Ovary (tissue), 9 donors: ENCODE data around the gene ATP8A1. TPM values are rescaled to one million over a fixed set of nuclear protein-coding genes. Genes with fewer than 3 reads are reported as not detected.

Source experiments
- DNase-seq, 5 donors: peaks; one replicate each; pipeline ENCODE4 v3.0.0-alpha.2; 2019 to 2020
- H3K27ac ChIP-seq, 2 donors: fragments of 200-600 bp; one replicate each; pipeline versions ENCODE4 v1.5.1 to v1.8.0; 2019 to 2022
- H3K27me3 ChIP-seq: fragments of 200-600 bp; one replicate; pipeline ENCODE4 v1.8.0; 2022
- H3K36me3 ChIP-seq: fragments of 200-600 bp; sonication (generic); one replicate; pipeline ENCODE4 v1.5.1; 2019
- H3K4me1 ChIP-seq: one replicate; pipeline ENCODE4 v1.8.1; 2013; ENCODE audit warnings: mild to moderate bottlenecking, moderate library complexity; ENCODE audit not compliant: insufficient read depth
- H3K4me3 ChIP-seq: fragments of 200-600 bp; sonication (generic); one replicate; pipeline ENCODE4 v1.5.1; 2017
- H3K9me3 ChIP-seq, 2 donors: fragments of 200-600 bp in 1 of 2; sonication (generic) in 1 of 2; one replicate each; pipeline versions ENCODE4 v1.5.1 to v1.8.1; 2013 to 2019; ENCODE audit warnings: mild to moderate bottlenecking in 1 of 2, moderate library complexity in 1 of 2
- EP300 ChIP-seq: sonication (generic); formaldehyde crosslinking; IDR thresholded peaks from one replicate; pipeline ENCODE4 v1.6.1; 2017; ENCODE audit warnings: antibody characterized with exemption
- POLR2A ChIP-seq: fragments of 450-650 bp; IDR thresholded peaks from one replicate; pipeline ENCODE4 v1.6.1; 2017; ENCODE audit warnings: antibody characterized with exemption, mild to moderate bottlenecking, moderate library complexity
- WGBS, 3 donors: extraction: QIAGEN DNeasy Blood & Tissue Kit in 1 of 3; methylation state at CpG; one replicate each; pipeline versions ENCODE4 v1.1.5 to v1.1.7; 2013 to 2017; 5-methylcytosine and 5-hydroxymethylcytosine counted together
- intact Hi-C, 4 donors: fragments of 100-400 bp; cut with DNase I; formaldehyde crosslinking; loops; one replicate each; pipeline versions ENCODE4 v1.11.0 to v1.15.1; 2022 to 2023
- polyA plus RNA-seq, 2 donors: library from polyadenylated mRNA; stranded (reverse); fragments of 200-250 nt in 1 of 2; fragments of 350-450 nt in 1 of 2; fragmentation: Illumina TruSeq in 1 of 2; extraction: RNeasy Lipid Tissue Mini Kit (QIAGEN cat#74804) in 1 of 2; gene quantifications; one replicate each; pipeline ENCODE4 v1.2.3, GENCODE V29; 2013 to 2014
- total RNA-seq, 7 donors: library from RNA; depleted of rRNA in 2 of 7; stranded (reverse); fragments of >200 nt in 2 of 7; fragmentation: NEBNext Ultra II Directional in 3 of 7; extraction: Animal tissue kit (Norgen Biotek cat#: 25700) in 3 of 7; gene quantifications; one replicate each; pipeline versions ENCODE4 v1.1.0 to v1.2.4, GENCODE V29; 2016 to 2023
- TF ChIP-seq, protein P1 (sequence below), 3 donors: fragments of 450-650 bp in 2 of 3; fragments of 200-600 bp in 1 of 3; IDR thresholded peaks; one replicate each; pipeline versions ENCODE4 v1.5.1 to v1.8.0; 2016 to 2022; ENCODE audit warnings: antibody characterized with exemption in 3 of 3, mild to moderate bottlenecking in 1 of 3
- donor health status: DM: no; HTN: no; CAD: no; lungs with moderate emphysema.
- donor health status: DM: no; HTN: no; CAD: no.
- donor health status: Bipolar disorder and iron deficiency.
- donor health status: DM: yes; HTN: yes; CAD: no.
- donor health status: DM: no; HTN: no; CAD: no.
- donor health status: DM: yes; HTN: yes; CAD: no.

ATP8A1 gene
- total and polyA plus RNA-seq, 9 donors = 10.0 to 73.2 (median 21.6) TPM

DNA sequence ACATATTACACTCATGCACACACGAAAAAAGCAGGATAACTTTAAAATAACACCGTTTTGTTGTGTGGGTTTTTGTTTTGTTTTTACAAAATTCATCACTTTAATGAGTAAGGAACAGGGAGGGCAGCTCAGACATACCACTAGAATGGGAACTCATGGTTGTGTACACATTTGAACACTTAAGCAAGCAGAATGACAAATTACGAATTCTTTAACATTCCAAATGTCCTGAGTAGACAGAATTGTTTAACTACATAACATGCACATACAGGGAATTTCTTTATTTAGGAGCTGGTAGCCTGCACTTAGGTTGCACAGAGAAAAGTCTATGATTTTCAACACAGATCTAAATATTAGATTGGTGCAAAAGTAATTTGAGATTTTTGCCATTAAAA, 96.4 kb downstream of the ATP8A1 start:
- Histone ChIP-seq H3K4me3 (no peak overlapping the region), H3K36me3 (no peaks in the 10 kb centered on the region), H3K27me3 (no peaks in the 10 kb centered on the region), H3K4me1 (peaks cover 3% of the 10 kb centered on the region), H3K27ac (no peak overlapping the region), H3K9me3 (no peaks in the 10 kb centered on the region)
- no peak for DNase-seq
- intact Hi-C loops = loop anchor here in 1 of 4 donors (10.0 kb wide), 1 partner anchor 304 kb away; no protein-coding TSS in a partner anchor
- WGBS, 3 donors = 81 to 86% (median 84%) methylated on average over 3 of the region's 3 CpGs
- TF ChIP-seq POLR2A (no peak), EP300 (no peak)
- TF ChIP-seq, protein P1, sequence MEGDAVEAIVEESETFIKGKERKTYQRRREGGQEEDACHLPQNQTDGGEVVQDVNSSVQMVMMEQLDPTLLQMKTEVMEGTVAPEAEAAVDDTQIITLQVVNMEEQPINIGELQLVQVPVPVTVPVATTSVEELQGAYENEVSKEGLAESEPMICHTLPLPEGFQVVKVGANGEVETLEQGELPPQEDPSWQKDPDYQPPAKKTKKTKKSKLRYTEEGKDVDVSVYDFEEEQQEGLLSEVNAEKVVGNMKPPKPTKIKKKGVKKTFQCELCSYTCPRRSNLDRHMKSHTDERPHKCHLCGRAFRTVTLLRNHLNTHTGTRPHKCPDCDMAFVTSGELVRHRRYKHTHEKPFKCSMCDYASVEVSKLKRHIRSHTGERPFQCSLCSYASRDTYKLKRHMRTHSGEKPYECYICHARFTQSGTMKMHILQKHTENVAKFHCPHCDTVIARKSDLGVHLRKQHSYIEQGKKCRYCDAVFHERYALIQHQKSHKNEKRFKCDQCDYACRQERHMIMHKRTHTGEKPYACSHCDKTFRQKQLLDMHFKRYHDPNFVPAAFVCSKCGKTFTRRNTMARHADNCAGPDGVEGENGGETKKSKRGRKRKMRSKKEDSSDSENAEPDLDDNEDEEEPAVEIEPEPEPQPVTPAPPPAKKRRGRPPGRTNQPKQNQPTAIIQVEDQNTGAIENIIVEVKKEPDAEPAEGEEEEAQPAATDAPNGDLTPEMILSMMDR (IDR thresholded peaks at IDR 0.05) = no peak

DNA sequence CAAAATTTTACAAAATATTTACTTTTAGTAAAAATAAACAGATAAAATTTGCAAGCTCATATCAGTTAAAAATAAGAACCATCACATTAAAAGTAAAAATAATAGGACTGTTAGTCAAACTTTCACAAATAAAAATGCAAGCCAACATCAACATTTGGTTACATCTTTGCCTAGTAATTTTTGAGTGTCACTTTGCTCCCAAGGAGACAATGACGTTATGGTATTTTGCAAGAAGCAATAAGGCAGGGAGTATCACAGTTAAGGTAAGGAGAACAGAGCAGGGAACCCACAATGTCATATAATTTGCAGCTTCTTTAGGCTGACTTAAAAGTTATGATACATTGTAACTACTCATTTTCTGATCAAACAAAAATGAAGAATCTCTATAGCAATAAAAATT, 98.7 kb downstream of the ATP8A1 start:
- intact Hi-C loops = no loop called here
- Histone ChIP-seq H3K4me1 (peaks cover 3% of the 10 kb centered on the region), H3K27ac (no peak overlapping the region), H3K27me3 (no peaks in the 10 kb centered on the region), H3K4me3 (no peak overlapping the region), H3K36me3 (no peaks in the 10 kb centered on the region), H3K9me3 (no peaks in the 10 kb centered on the region)
- TF ChIP-seq EP300 (no peak), POLR2A (no peak)
- TF ChIP-seq, protein P1 (IDR thresholded peaks at IDR 0.05) = no peak
- WGBS, 3 donors = 4 to 30% (median 7%) methylated on average over 1 of the region's 1 CpG
- no peak for DNase-seq

DNA sequence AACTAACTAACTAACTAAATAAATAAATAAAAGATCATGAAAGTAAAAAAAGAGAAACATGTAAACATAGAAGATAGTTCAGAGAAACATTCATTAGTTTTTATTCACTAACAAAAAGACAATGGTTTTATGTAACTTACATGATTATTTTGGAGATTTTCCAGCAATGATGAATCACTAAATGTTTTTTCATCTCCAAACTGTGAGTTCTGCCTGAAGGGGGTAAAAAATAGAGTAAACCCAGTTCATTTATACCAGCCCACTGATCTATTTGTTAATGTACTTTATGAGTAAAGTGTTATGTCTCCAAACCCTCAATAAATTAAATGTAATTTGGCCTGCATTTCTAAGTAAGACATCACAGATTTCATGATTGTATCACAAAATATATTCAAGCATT, 101.1 kb downstream of the ATP8A1 start:
- Histone ChIP-seq H3K9me3 (no peaks in the 10 kb centered on the region), H3K27me3 (peaks cover 2% of the 10 kb centered on the region), H3K27ac (no peak overlapping the region), H3K36me3 (no peaks in the 10 kb centered on the region), H3K4me1 (peaks cover 3% of the 10 kb centered on the region), H3K4me3 (no peak overlapping the region)
- no peak for DNase-seq
- no peak for TF ChIP-seq POLR2A
- no peak for TF ChIP-seq EP300
- TF ChIP-seq, protein P1 (IDR thresholded peaks at IDR 0.05) = no peak
- intact Hi-C loops = no loop called here

DNA sequence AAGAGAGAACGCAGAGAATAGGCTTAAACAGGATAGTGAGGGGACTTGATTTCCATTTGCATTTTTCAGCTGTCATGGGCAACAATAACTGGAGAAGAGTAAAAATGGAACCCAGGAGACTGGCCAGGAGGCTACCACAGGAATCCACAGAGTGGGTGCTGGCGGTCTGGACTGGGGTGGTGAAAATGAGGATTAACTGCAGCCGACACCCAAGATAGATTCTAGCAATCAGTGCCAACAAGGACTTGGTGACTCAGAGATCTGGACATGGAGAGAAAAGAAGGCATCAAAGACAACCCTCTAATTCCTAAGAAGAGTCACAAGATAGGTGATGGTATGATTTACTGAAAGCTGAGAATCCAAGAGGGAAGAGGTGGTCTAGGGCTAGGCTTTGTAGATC, 102.8 kb downstream of the ATP8A1 start:
- Histone ChIP-seq H3K4me3 (no peak overlapping the region), H3K36me3 (no peaks in the 10 kb centered on the region), H3K27ac (no peak overlapping the region), H3K4me1 (peaks cover 3% of the 10 kb centered on the region), H3K27me3 (peaks cover 2% of the 10 kb centered on the region), H3K9me3 (no peaks in the 10 kb centered on the region)
- intact Hi-C loops = no loop called here
- DNase-seq = no peak
- no peak for TF ChIP-seq EP300
- TF ChIP-seq POLR2A = no peak
- TF ChIP-seq, protein P1 (IDR thresholded peaks at IDR 0.05) = no peak
- WGBS, 3 donors = 92 to 96% (median 96%) methylated on average over 3 of the region's 3 CpGs

DNA sequence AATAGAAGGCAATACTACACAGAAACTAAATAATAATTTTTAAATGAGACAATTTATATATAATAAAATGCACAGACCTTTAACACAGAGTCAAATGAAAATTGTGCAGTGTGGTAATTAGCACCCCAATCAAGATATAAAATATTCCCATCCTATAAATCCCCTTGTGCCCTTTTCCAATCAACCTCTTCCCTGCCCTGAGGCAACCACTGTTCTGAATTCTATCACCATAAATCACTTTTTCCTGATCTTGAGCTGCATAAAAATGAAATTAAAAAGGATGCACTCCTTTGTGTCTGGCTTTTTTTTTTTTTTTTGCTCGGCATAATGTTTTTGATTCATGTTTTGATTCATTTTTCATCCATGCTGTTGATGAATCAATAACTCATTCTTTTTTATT, 107.0 kb downstream of the ATP8A1 start:
- no peaks in the 10 kb centered on the region for H3K9me3 ChIP-seq
- intact Hi-C loops = no loop called here
- TF ChIP-seq EP300 = no peak
- TF ChIP-seq, protein P1 (IDR thresholded peaks at IDR 0.05) = no peak
- TF ChIP-seq POLR2A = no peak
- H3K27ac ChIP-seq = no peak overlapping the region
- no peaks in the 10 kb centered on the region for H3K4me1 ChIP-seq
- DNase-seq = no peak
- no peak overlapping the region for H3K4me3 ChIP-seq
- peaks cover 2% of the 10 kb centered on the region for H3K27me3 ChIP-seq
- H3K36me3 ChIP-seq = no peaks in the 10 kb centered on the region
- 88 to 96% (median 91%) methylated on average over 1 of the region's 1 CpG for WGBS, 3 donors
